Hematopoietic multipotent progenitor cell (in vitro differentiated cells): Measurements from ENCODE around the gene VTI1A. TPM values are rescaled to one million over a fixed set of nuclear protein-coding genes. Genes with fewer than 3 reads are reported as not detected.

ENCODE experiments used
- DNase-seq, 3 donors: peaks; one replicate each; pipeline ENCODE4 v3.0.0-alpha.2; 2011 to 2015; ENCODE audit warnings: low read depth in 2 of 3, low spot score in 2 of 3
- total RNA-seq: library from RNA; depleted of rRNA; stranded (reverse); fragments of >200 nt; gene quantifications from one replicate; pipeline ENCODE4 v1.2.3, GENCODE V29; 2012

VTI1A gene
- total RNA-seq, 1 donor = 20.7 TPM

GRCh38 chr10:112666094-112666493 lies 219.1 kb downstream of the VTI1A start:
- no peak for DNase-seq

DNA sequence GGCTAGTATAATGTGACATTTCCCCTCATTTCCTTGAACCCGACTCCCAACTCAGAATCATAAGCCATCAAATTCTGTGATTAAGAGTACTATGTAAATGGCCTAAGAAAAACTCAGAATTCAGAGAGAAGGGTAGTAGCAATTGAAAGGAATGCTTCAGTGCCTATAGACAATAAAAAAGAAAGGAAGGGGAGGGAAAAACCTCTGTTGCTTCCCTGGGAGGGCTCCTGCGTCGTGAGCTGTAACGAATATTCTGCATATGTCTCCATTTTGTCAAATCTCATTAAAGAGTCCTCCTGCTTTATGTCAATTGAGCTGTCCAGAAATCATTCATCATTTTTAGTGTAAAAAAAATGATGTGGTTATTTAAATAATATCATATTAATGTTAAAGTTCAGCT lies 223.0 kb downstream of the VTI1A start:
- no peak for DNase-seq

DNA sequence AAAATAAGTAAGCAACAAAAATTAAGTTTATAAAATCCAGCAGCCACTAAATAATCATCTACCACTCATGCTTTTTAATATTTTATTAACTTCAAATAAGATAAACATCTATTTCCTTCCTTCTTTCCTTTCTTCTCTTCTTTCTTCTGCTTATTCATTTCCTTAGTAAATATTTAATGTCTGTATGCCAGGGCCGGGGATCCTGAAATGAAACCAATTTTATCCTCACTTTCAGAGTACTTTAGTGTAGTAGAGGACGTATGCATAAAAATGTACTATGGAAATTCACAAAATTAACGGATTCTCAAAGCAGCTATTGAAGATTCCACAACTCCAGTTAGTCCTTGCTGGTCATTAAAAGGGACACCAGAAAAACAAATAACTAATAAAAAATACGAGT lies 224.7 kb downstream of the VTI1A start:
- DNase-seq = peak in 1 of 3 donors; percentile 7

DNA sequence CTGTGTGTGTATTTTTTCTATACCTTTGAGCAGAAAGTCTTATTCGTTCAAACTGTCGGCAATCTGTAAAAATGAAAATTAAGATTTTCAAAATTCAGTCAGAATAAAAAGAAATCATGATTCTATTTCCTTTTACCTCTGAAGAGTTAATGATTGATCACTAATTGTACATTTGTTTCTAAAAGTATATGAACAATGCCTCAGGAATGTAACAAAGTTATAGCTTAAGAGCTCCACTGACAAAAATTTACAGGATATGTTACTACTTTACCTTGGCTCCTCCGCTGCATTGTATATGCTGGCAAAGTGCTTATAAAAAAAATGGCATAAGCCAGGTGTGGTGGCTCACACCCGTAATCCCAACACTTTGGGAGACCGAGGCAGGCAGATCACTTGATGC lies 225.7 kb downstream of the VTI1A start:
- DNase-seq = no peak

- no peak for DNase-seq
Measured at GRCh38 chr10:112675560-112676083, 228.6 kb downstream of the VTI1A start.

GRCh38 chr10:112677689-112678088 lies 230.7 kb downstream of the VTI1A start:
- no peak for DNase-seq

DNA sequence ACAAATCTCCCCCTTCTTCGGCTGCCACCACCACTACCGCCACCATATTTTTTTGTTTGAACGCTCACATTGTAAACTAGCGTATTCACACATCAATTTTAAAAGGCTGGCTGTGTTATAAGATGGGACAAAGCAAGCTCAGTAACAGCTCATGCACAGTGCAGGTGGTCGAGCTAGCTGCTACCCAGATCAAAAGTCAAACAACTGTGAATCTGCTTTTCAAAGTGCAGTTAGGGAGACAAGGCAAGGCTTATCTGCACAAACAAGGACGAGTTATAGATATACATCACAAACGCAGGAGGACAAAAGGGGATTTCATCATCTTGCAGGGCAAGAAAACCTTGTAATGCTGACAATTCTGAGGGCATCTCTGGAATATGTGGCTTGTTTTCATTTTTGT lies 231.6 kb downstream of the VTI1A start:
- no peak for DNase-seq

DNA sequence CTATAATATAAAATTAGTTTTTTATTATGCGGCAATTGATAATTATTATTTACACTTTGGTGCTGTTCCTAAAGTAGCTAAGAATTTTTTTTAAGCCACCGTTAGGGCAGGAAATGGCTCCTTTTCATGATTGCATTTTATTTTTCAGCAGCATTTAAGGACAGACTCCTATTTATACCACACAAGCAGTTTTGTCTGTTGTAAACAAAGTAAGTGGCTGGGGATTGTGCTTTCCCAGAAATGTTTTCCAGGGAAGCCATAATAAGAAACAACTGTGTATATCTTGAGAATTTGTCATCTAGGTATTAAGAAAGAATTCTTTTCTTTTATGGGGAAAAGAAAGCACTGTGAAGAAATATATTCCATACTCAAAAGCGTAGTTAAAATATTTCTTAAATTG lies 232.0 kb downstream of the VTI1A start:
- no peak for DNase-seq

DNA sequence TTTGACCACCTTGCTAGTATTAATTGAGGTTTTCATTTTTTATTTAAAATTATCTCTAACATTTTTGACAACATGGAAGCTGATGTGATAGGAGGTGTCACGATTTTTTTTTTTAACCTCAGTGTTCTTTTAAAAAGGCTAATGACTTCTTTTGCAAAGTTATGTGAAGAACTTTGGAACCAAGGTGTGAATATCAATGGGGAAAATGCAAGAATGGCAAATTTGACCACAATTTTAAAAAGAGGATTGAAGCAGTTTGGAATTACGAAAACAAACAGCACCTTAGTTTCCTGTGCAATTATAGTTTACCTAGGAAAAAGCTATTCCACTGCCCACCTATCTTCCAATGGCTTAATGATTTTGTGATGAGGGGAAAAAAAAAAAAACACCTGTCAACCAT lies 232.4 kb downstream of the VTI1A start:
- no peak for DNase-seq

DNA sequence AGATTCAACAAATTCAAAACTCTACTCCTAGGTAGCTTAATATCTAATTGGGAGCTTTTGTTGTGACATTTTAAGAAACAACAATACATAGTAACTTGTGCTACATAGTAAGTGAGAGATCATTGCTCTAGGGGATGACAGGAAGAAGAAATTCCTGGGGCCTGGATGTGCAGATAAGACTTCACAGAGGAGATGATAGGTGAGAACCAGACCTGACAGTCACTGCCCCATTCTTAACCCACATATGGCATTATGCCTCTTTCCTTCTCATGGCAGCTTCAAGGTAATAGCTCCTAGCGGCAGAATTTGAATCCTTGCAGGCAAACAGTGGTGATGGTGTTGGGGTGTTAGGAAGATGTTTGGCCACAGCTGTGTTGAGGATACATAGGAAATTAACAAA lies 233.6 kb downstream of the VTI1A start:
- DNase-seq = no peak

- no peak for DNase-seq
Measured at GRCh38 chr10:112687647-112688046, 240.6 kb downstream of the VTI1A start.

GRCh38 chr10:112689327-112690072 lies 242.5 kb downstream of the VTI1A start:
- DNase-seq = peak in 2 of 3 donors; percentile 37 to 38

DNA sequence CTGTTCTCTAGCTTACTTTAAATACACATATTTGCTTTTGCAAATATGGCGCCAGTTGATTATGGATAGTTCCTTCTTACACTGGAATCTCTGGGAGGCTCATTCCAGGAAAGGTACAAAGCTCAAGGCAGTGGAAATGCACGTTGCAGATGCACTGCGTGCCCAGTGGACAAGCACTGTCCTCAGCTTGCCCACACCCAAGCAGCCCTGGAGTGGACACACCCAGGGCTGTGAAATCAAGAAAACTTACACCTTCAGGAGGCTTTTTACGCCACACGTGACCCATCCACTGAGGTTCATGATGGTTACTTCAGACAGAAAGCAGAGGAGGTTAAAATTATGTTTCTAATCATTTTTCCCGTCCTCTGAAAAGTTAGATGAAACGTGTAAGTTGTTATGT lies 248.5 kb downstream of the VTI1A start:
- DNase-seq = no peak

DNA sequence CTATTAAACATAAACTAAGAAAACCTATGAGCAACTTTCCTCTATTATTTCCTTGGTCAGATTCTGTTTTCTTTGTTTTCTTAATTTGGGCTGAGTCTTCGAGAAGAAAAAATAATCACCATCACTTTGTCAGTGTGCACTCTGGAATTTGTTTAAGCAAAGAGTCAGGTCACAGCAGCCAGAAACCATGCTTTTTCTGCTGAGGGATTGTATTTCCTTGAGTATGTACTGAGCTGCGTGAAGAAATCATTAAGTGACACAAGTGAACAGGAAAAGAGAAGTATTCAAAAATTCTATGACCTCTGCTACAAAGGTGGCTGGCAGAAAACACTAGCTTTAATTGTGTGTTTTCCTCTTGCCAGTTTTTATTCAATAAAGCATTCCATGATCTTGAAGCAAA lies 249.6 kb downstream of the VTI1A start:
- no peak for DNase-seq

GRCh38 chr10:112698133-112698817 lies 251.3 kb downstream of the VTI1A start:
- no peak for DNase-seq

GRCh38 chr10:112698818-112699164 lies 251.8 kb downstream of the VTI1A start:
- no peak for DNase-seq

DNA sequence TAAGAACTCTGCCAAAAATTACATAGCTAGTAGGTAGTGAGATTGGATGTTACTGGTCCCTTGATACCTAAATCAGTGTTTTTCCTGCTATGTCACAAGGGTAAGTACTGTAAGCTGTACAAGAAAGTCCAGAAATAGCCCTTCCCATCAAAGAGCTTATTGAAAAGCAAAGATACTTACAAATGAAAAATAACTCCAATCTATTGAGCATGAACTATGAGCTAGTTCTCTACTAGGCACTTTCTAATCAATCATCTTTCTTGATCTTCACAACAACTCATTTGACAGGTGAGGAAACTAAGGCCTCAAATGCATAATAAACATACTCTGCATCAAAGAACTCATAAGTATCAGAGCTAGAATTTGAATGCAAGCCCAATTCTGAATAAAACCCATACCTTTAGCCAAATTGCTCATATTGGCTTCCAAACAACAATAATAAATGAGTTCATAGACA lies 253.2 kb downstream of the VTI1A start:
- DNase-seq = no peak

DNA sequence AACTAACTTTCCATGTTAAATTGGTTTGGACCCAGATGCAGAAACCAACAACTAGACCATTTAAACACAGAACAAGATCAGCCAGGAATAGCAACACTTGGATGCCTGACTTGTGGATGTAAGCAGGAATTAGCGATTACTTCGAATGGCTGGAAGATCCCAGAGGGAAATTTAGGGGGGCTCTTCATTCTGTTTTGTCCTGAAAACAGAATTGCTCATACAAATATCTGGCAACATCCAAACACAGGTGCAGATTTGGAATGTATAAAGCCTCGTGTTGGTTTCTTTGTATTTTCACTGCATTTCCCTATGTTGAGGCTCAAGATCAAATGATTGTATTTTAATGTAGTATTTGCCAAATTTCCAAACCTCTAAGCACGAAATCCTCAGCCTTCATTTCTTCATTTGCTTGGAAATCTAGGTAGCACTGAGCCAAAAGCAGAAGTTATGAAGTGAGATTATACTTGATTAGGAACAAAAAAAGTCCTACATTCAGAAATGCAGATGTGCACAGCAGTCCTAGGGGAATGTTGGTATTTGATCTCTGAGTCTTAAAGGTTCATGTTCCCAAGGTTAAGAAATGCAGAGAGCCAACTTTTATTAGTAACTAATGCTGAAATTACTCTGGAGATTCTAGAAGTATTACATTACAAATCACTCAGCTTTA lies 254.3 kb downstream of the VTI1A start:
- DNase-seq = no peak

GRCh38 chr10:112701878-112702255 lies 254.9 kb downstream of the VTI1A start:
- DNase-seq = no peak

GRCh38 chr10:112706577-112706976 lies 259.6 kb downstream of the VTI1A start:
- no peak for DNase-seq

- no peak for DNase-seq
Measured at GRCh38 chr10:112708461-112708860, 261.4 kb downstream of the VTI1A start.

DNA sequence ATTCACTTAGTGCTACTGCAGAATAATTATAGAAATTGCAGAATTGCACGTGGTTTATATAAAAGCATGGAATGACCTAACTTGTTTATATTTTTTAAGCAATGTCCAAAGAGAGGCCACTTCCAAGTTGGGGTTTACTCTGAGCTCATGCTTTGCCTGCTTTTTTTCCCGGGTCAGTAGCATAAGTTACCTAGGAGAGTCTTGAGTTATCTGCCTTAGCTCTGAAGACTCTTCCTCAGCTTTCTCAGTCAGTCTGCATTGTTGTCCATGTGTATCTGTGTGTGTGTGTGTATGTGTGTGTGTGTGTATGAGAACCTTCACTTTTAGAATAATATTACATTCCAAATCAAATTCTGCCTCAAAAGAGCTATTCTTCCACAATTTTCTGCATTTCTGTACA lies 263.5 kb downstream of the VTI1A start:
- no peak for DNase-seq
